SK-N-SH (cell line): Measurements from ENCODE around the gene RFX1. TPM values are rescaled to one million over a fixed set of nuclear protein-coding genes. Genes with fewer than 3 reads are reported as not detected.
"Not testable (repeated sequence)": the region's sequence is repeated elsewhere in the genome, so short reads cannot be mapped to it uniquely, and the experiment has no call there.

Experiments used
- CTCF ChIA-PET: fragments of 300-600, 350-600 bp; formaldehyde crosslinking; extraction: SDS; loops from one replicate; lab custom pipeline; 2021; lab: Yijun Ruan, JAX
- POLR2A ChIA-PET: fragments of 350-600 bp; sonication (Branson Sonifier 250); formaldehyde crosslinking; extraction: SDS; loops from one replicate; lab custom pipeline; 2020; ENCODE audit warnings: antibody characterized with exemption, inconsistent platforms; lab: Yijun Ruan, JAX
- DNase-seq: peaks from one replicate; pipeline ENCODE4 v3.0.0; 2012
- H2AFZ ChIP-seq: fragments of 200-600 bp; sonication (generic); 2 replicates; pipeline ENCODE4 v1.8.1; 2016; ENCODE audit warnings: antibody characterized with exemption, mild to moderate bottlenecking, low read depth
- H3F3A ChIP-seq: fragments of 200-600 bp; sonication (generic); replicated peaks from 2 replicates; pipeline ENCODE3; 2016; ENCODE audit warnings: antibody characterized with exemption, mild to moderate bottlenecking; ENCODE audit not compliant: insufficient read depth
- H3K27ac ChIP-seq, 2 experiments: fragments of 200-500 bp in 1 of 2; fragments of 200-600 bp in 1 of 2; sonication (Bioruptor generic) in 1 of 2; sonication (generic), shearing (Covaris generic) in 1 of 2; 2 replicates each; pipeline versions ENCODE4 v1.5.1 to v1.6.1; 2014 to 2016; ENCODE audit warnings: low read depth in 2 of 2, inconsistent platforms in 1 of 2, low read length in 1 of 2, mild to moderate bottlenecking in 1 of 2, mixed read lengths in 1 of 2
- H3K27me3 ChIP-seq: fragments of 200-600 bp; sonication (generic), shearing (Covaris generic); 2 replicates; pipeline ENCODE4 v1.6.1; 2016; ENCODE audit warnings: mixed run types; ENCODE audit not compliant: insufficient read depth
- H3K36me3 ChIP-seq, 2 experiments: fragments of 200-500 bp in 1 of 2; fragments of 200-600 bp in 1 of 2; sonication (Bioruptor generic) in 1 of 2; sonication (generic) in 1 of 2; replicated peaks in 1 of 2; 2 replicates each; pipeline versions ENCODE3 to v1.5.1; 2014 to 2016; ENCODE audit warnings: low read length in 1 of 2, mild to moderate bottlenecking in 1 of 2; ENCODE audit not compliant: insufficient read depth in 2 of 2, control insufficient read depth in 1 of 2
- H3K4me1 ChIP-seq, 2 experiments: fragments of 200-500 bp in 1 of 2; fragments of 200-600 bp in 1 of 2; sonication (Bioruptor generic) in 1 of 2; sonication (generic), shearing (Covaris generic) in 1 of 2; 2 replicates each; pipeline versions ENCODE4 v1.5.1 to v1.6.1; 2014 to 2016; ENCODE audit warnings: low read depth in 1 of 2, low read length in 1 of 2, mixed run types in 1 of 2; ENCODE audit not compliant: insufficient read depth in 2 of 2, control insufficient read depth in 1 of 2
- H3K4me2 ChIP-seq: fragments of 200-600 bp; sonication (generic), shearing (Covaris generic); 2 replicates; pipeline ENCODE4 v1.6.1; 2017; ENCODE audit warnings: mixed run types
- H3K4me3 ChIP-seq, 2 experiments: fragments of 200-500 bp in 1 of 2; fragments of 200-600 bp in 1 of 2; sonication (Bioruptor generic) in 1 of 2; sonication (generic), shearing (Covaris generic) in 1 of 2; 2 replicates each; pipeline versions ENCODE4 v1.5.1 to v1.8.1; 2014 to 2016; ENCODE audit warnings: low read depth in 2 of 2, inconsistent platforms in 1 of 2, low read length in 1 of 2, mild to moderate bottlenecking in 1 of 2, mixed read lengths in 1 of 2, moderate library complexity in 1 of 2
- H3K79me2 ChIP-seq: fragments of 200-600 bp; sonication (generic); 2 replicates; pipeline ENCODE4 v1.8.1; 2017; ENCODE audit warnings: mild to moderate bottlenecking; ENCODE audit not compliant: insufficient read depth
- H3K9ac ChIP-seq: fragments of 200-600 bp; sonication (generic); 2 replicates; pipeline ENCODE4 v1.6.1; 2017; ENCODE audit warnings: mixed run types
- H3K9me2 ChIP-seq: fragments of 200-600 bp; sonication (generic); 2 replicates; pipeline ENCODE4 v1.6.1; 2017; ENCODE audit warnings: mixed run types
- H3K9me3 ChIP-seq: fragments of 200-600 bp; sonication (generic); 2 replicates; pipeline ENCODE4 v1.6.1; 2017; ENCODE audit warnings: mixed run types, mild to moderate bottlenecking, moderate library complexity
- H4K20me1 ChIP-seq: fragments of 200-600 bp; sonication (generic); 2 replicates; pipeline ENCODE4 v1.6.1; 2017; ENCODE audit warnings: mild to moderate bottlenecking, mixed run types; ENCODE audit not compliant: insufficient read depth
- CHD2 ChIP-seq: fragments of 150-350 bp; IDR thresholded peaks from 2 replicates; pipeline ENCODE4 v1.6.1; 2018; ENCODE audit warnings: low read length; ENCODE audit not compliant: partially characterized antibody
- ELF1 ChIP-seq: IDR thresholded peaks from 2 replicates; pipeline ENCODE4 v1.4.0; 2012
- EZH2phosphoT487 ChIP-seq: fragments of 200-600 bp; sonication (generic); IDR thresholded peaks from 2 replicates; pipeline ENCODE4 v1.6.1; 2017; ENCODE audit warnings: low read depth, mixed run types, mild to moderate bottlenecking, antibody characterized with exemption, moderate library complexity, borderline replicate concordance
- FOSL2 ChIP-seq: IDR thresholded peaks from 2 replicates; pipeline ENCODE4 v1.4.0; 2012; ENCODE audit warnings: low read depth, mild to moderate bottlenecking, moderate library complexity, borderline replicate concordance
- FOXM1 ChIP-seq: IDR thresholded peaks from 2 replicates; pipeline ENCODE4 v1.4.0; 2012; ENCODE audit warnings: low read depth, mild to moderate bottlenecking
- GABPA ChIP-seq: IDR thresholded peaks from 2 replicates; pipeline ENCODE4 v1.4.0; 2012; ENCODE audit warnings: low read depth, mild to moderate bottlenecking
- JUND ChIP-seq: IDR thresholded peaks from 2 replicates; pipeline ENCODE4 v1.4.0; 2012
- NRF1 ChIP-seq: IDR thresholded peaks from 2 replicates; pipeline ENCODE4 v1.6.1; 2012; ENCODE audit warnings: low read depth, mild to moderate bottlenecking, low read length
- POLR2AphosphoS5 ChIP-seq: IDR thresholded peaks from 2 replicates; pipeline ENCODE4 v1.6.1; 2012; ENCODE audit warnings: low read depth, low read length
- RXRA ChIP-seq: IDR thresholded peaks from 2 replicates; pipeline ENCODE4 v1.4.0; 2012; ENCODE audit warnings: low read depth, mild to moderate bottlenecking, borderline replicate concordance
- SMC3 ChIP-seq: IDR thresholded peaks from 2 replicates; pipeline ENCODE4 v1.6.1; 2012; ENCODE audit warnings: low read depth, low read length, improper control_type of control experiment
- TAF1 ChIP-seq: IDR thresholded peaks from 2 replicates; pipeline ENCODE4 v1.6.1; 2012; ENCODE audit warnings: low read depth, mild to moderate bottlenecking, low read length, moderate library complexity, borderline replicate concordance
- TCF12 ChIP-seq: IDR thresholded peaks from 2 replicates; pipeline ENCODE4 v1.4.0; 2012
- TEAD4 ChIP-seq: IDR thresholded peaks from 2 replicates; pipeline ENCODE4 v1.4.0; 2012; ENCODE audit warnings: mild to moderate bottlenecking, borderline replicate concordance; ENCODE audit not compliant: insufficient read depth
- WGBS: methylation state at CpG from one replicate; pipeline ENCODE4 v1.1.6; 2017; ENCODE audit warnings: low lambda C conversion rate; 5-methylcytosine and 5-hydroxymethylcytosine counted together
- polyA plus RNA-seq, 3 experiments: library from polyadenylated mRNA; depleted of rRNA; stranded (reverse); fragments of >200 nt; gene quantifications; 2 replicates each; pipeline ENCODE4 v1.2.3, GENCODE V29; 2012
- TF ChIP-seq, protein P1 (sequence below): fragments of 150-350 bp; IDR thresholded peaks from 2 replicates; pipeline ENCODE4 v1.6.1; 2017; ENCODE audit warnings: antibody characterized with exemption, low read length, low read depth, borderline replicate concordance

The RFX1 gene
- polyA plus RNA-seq, 1 of the 3 experiments (the other 2 are of a cell fraction): 1.5 TPM

DNA sequence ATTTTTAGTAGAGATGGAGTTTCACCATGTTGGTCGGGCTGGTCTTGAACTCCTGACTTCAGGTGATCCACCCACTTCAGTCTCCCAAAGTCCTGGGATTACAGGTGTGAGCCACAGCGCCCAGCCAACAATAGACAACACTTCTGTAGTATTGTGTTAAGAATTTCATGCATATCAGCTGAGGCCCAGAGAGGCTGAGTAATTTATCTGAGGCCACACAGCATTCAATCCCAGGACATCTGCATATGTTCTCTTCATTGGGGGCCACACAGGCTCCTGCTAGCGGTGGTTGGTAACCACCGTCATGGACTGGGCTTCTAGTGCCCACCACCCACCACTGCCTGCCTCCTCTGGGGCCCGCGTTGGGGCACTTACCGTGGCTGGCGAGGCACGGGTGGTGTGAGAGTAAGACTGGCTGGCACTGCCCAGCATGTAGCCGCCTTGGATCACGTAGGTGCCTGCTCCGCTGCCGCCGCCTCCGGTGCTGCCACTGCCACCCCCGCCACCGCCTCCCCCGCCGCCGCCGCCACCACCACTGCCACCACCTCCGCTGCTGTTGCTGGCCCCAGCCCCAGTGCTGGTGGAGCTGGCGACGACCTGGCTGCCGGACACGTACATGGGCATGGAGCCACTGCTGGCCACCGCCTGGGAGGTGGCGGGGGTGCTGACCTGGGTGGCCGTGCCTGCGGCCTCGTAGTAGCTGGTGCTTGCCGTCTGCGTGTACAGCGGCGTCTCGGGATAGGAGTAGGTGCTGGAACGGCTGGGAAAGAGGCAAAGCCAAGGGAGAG lies 33.6 kb downstream of the RFX1 start:
- Histone ChIP-seq H4K20me1 (no peaks in the 10 kb centered on the region), H3K9me2 (no peaks in the 10 kb centered on the region), H3K27ac (no peak overlapping the region), H3K4me3 (no peak overlapping the region), H3F3A (no peaks in the 10 kb centered on the region), H3K9ac (no peak overlapping the region), H3K9me3 (no peaks in the 10 kb centered on the region), H3K27me3 (no peaks in the 10 kb centered on the region), H3K4me2 (no peak overlapping the region), H3K4me1 (no peaks in the 10 kb centered on the region), H3K36me3 (no peaks in the 10 kb centered on the region), H2AFZ (no peak overlapping the region), H3K79me2 (no peaks in the 10 kb centered on the region)
- TF ChIP-seq GABPA (no peak), EZH2phosphoT487 (no peak), RXRA (no peak), CHD2 (no peak), TCF12 (no peak), TAF1 (no peak)
- WGBS: 97% methylated on average over 13 of the region's 37 CpGs
- no peak for DNase-seq
- ChIA-PET CTCF (interaction anchor here (0.7 to 3.1 kb wide), 4 partner anchors 20 to 100 kb away, joined by 3 to 12 read pairs (median 4); partner anchors contain the start of genes MISP3 and RLN3), POLR2A (no interaction called here)

DNA sequence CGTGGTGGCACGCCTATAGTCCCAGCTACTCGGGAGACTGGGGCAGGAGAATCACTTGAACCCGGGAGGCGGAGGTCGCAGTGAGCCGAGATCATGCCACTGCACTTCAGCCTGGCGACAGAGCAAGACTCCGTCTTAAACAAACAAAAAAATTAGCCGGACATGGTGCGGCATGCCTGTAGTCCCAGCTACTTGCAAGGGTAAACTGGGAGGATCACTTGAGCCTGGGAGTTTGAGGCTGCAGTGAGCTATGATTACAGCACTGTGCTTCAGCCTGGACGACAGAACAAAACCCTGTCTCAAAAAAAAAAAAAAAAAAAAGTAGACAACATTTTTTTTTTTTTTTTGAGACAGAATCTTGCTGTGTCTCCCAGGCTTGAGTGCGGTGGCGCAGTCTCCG lies 34.3 kb downstream of the RFX1 start:
- DNase-seq, H3K27me3 ChIP-seq, POLR2A ChIA-PET, H3K27ac ChIP-seq, H3K4me3 ChIP-seq, H3K4me1 ChIP-seq, H3K9ac ChIP-seq, H2AFZ ChIP-seq, H3K4me2 ChIP-seq, H3K79me2 ChIP-seq, H4K20me1 ChIP-seq, H3K9me3 ChIP-seq, H3K36me3 ChIP-seq, H3F3A ChIP-seq, H3K9me2 ChIP-seq: not testable (repeated sequence)
- CTCF ChIA-PET: interaction anchor here (0.7 to 3.1 kb wide), 5 partner anchors 13 to 100 kb away, joined by 3 to 12 read pairs (median 3); partner anchors contain the start of genes IL27RA and MISP3
- WGBS: 94% methylated on average over 15 of the region's 15 CpGs

DNA sequence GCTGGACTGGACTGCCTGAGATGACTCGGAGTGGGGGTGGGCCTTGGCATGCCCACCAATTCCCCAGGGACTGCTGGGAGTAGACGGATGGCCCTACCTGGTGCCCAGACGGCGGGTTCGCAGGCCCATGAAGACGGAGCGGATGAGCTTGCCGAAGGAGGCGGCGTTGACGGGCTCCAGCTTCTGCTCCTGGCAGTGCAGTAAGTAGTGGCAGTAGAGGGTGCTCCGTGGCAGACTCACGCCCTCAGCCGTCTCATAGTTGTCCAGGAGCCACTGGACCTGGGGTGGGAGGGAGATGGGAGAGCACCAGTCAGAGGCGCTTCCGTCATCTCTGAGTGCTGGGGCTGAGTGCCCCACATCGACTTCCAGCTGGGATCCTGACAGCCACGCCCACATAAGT lies 36.2 kb downstream of the RFX1 start:
- DNase-seq: no peak
- Histone ChIP-seq H3K9me2 (no peaks in the 10 kb centered on the region), H3K9ac (no peak overlapping the region), H4K20me1 (no peaks in the 10 kb centered on the region), H3K27me3 (no peaks in the 10 kb centered on the region), H2AFZ (no peak overlapping the region), H3F3A (no peaks in the 10 kb centered on the region), H3K4me1 (no peaks in the 10 kb centered on the region), H3K27ac (no peak overlapping the region), H3K4me2 (no peak overlapping the region), H3K9me3 (no peaks in the 10 kb centered on the region), H3K79me2 (no peaks in the 10 kb centered on the region), H3K4me3 (no peak overlapping the region), H3K36me3 (peaks cover 0 to 10% of the 10 kb centered on the region in 2 experiments)
- WGBS: 94% methylated on average over 3 of the region's 18 CpGs
- no peak for TF ChIP-seq NRF1
- TF ChIP-seq EZH2phosphoT487: no peak
- TF ChIP-seq TAF1: no peak
- no peak for TF ChIP-seq FOSL2
- no peak for TF ChIP-seq RXRA
- TF ChIP-seq POLR2AphosphoS5: no peak
- no peak for TF ChIP-seq FOXM1
- no peak for TF ChIP-seq TEAD4
- no peak for TF ChIP-seq ELF1
- no peak for TF ChIP-seq SMC3
- TF ChIP-seq JUND: no peak
- TF ChIP-seq, protein P1, sequence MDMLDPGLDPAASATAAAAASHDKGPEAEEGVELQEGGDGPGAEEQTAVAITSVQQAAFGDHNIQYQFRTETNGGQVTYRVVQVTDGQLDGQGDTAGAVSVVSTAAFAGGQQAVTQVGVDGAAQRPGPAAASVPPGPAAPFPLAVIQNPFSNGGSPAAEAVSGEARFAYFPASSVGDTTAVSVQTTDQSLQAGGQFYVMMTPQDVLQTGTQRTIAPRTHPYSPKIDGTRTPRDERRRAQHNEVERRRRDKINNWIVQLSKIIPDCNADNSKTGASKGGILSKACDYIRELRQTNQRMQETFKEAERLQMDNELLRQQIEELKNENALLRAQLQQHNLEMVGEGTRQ: no peak
- ChIA-PET POLR2A (interaction anchor here (0.8 kb wide), 1 partner anchor 9 kb away, joined by 5 read pairs; no protein-coding TSS in a partner anchor), CTCF (interaction anchor here (1.1 to 1.3 kb wide), 2 partner anchors 89 to 90 kb away, joined by 3 to 4 read pairs; no protein-coding TSS in a partner anchor)
